SU-DHL-6 (cell line): ENCODE measurements around the gene LHPP.

ENCODE experiments used
- H2AFZ ChIP-seq: fragments of 200-600 bp; sonication (generic); 2 replicates; pipeline ENCODE4 v1.6.1; 2014; ENCODE audit warnings: low read depth, mild to moderate bottlenecking, moderate library complexity, mixed read lengths, antibody characterized with exemption, low read length; ENCODE audit not compliant: severe bottlenecking
- H3F3A ChIP-seq: fragments of 200-600 bp; shearing (Covaris generic); 2 replicates; pipeline ENCODE4 v1.6.0; 2016; ENCODE audit warnings: antibody characterized with exemption, mild to moderate bottlenecking; ENCODE audit not compliant: insufficient read depth
- H3K27ac ChIP-seq: fragments of 200-600 bp; sonication (generic); 2 replicates; pipeline ENCODE4 v1.5.1; 2016; ENCODE audit warnings: low read depth, mild to moderate bottlenecking, low read length, moderate library complexity, mixed read lengths
- H3K27me3 ChIP-seq: fragments of 200-600 bp; sonication (generic), shearing (Covaris generic); 2 replicates; pipeline ENCODE4 v1.6.0; 2014; ENCODE audit warnings: mild to moderate bottlenecking, low read length
- H3K36me3 ChIP-seq: fragments of 200-600 bp; sonication (generic); 2 replicates; pipeline ENCODE4 v1.6.1; 2014; ENCODE audit warnings: mild to moderate bottlenecking, low read length, mixed read lengths
- H3K4me2 ChIP-seq: fragments of 300-600, 200-600 bp; shearing (Covaris generic), sonication (generic); 2 replicates; pipeline ENCODE4 v1.6.0; 2014; ENCODE audit warnings: low read length, low read depth, mild to moderate bottlenecking; ENCODE audit not compliant: poor library complexity, severe bottlenecking
- H3K4me3 ChIP-seq: fragments of 200-600 bp; sonication (generic); 2 replicates; pipeline ENCODE4 v1.5.1; 2014; ENCODE audit warnings: antibody characterized with exemption, low read length, mild to moderate bottlenecking, mixed read lengths; ENCODE audit not compliant: insufficient read depth, poor library complexity, severe bottlenecking
- H3K79me2 ChIP-seq: fragments of 200-600 bp; sonication (generic); 2 replicates; pipeline ENCODE4 v1.6.1; 2014; ENCODE audit warnings: mild to moderate bottlenecking, low read length, moderate library complexity; ENCODE audit not compliant: insufficient read depth
- H3K9ac ChIP-seq: fragments of 200-600 bp; sonication (generic); 2 replicates; pipeline ENCODE4 v1.7.0; 2014; ENCODE audit warnings: mild to moderate bottlenecking, low read length
- H3K9me2 ChIP-seq: fragments of 200-600 bp; sonication (generic); replicated peaks from 2 replicates; pipeline ENCODE4 v1.6.1; 2014; ENCODE audit warnings: low read length; ENCODE audit not compliant: insufficient read depth
- H3K9me3 ChIP-seq: fragments of 200-600 bp; sonication (generic); 2 replicates; pipeline ENCODE4 v1.6.1; 2014; ENCODE audit warnings: low read length, mixed read lengths; ENCODE audit not compliant: insufficient read depth
- H4K20me1 ChIP-seq: fragments of 200-600 bp; sonication (generic); 2 replicates; pipeline ENCODE4 v1.6.1; 2014; ENCODE audit warnings: low read depth, mild to moderate bottlenecking, antibody characterized with exemption, low read length, moderate library complexity, mixed read lengths
- CTCF ChIP-seq: fragments of 200-600 bp; sonication (generic); IDR thresholded peaks from one replicate; pipeline ENCODE4 v1.5.1; 2017; ENCODE audit warnings: antibody characterized with exemption, mild to moderate bottlenecking, low read length, moderate library complexity; ENCODE audit not compliant: insufficient read depth, poor library complexity, severe bottlenecking
- EZH2phosphoT487 ChIP-seq: fragments of 200-600 bp; sonication (generic), shearing (Covaris generic); conservative IDR thresholded peaks from 2 replicates; pipeline ENCODE4 v1.6.1; 2018; ENCODE audit warnings: mild to moderate bottlenecking, antibody characterized with exemption, low read length, moderate library complexity, mixed read lengths

LHPP gene

GRCh38 chr10:124611738-124612137, 150.1 kb downstream of the LHPP start:
- Histone ChIP-seq H3K79me2 (no peaks in the 10 kb centered on the region), H3K4me3 (no peak overlapping the region), H2AFZ (no peak overlapping the region), H4K20me1 (no peaks in the 10 kb centered on the region), H3K9me3 (no peaks in the 10 kb centered on the region), H3K36me3 (no peaks in the 10 kb centered on the region), H3K9ac (peak overlapping the region; percentile 63), H3K27me3 (no peaks in the 10 kb centered on the region), H3K9me2 (no peaks in the 10 kb centered on the region), H3K4me2 (peak overlapping the region; percentile 72), H3K27ac (peak overlapping the region; percentile 99), H3F3A (peaks cover 52% of the 10 kb centered on the region)
- TF ChIP-seq CTCF, result no peak
- TF ChIP-seq EZH2phosphoT487, result no peak

GRCh38 chr10:124612611-124613498, 151.2 kb downstream of the LHPP start:
- H4K20me1 ChIP-seq, result no peaks in the 10 kb centered on the region
- no peaks in the 10 kb centered on the region; the same call in 1 of the 2 replicates for H3K79me2 ChIP-seq
- H3K9me3 ChIP-seq, result no peaks in the 10 kb centered on the region
- no peaks in the 10 kb centered on the region for H3K27me3 ChIP-seq
- H3F3A ChIP-seq, result peaks cover 53% of the 10 kb centered on the region
- TF ChIP-seq CTCF, result no peak
- TF ChIP-seq EZH2phosphoT487, result no peak
- H3K36me3 ChIP-seq, result no peaks in the 10 kb centered on the region
- no peaks in the 10 kb centered on the region for H3K9me2 ChIP-seq
- no peak overlapping the region for H3K4me3 ChIP-seq
- peak overlapping the region; percentile 99 for H3K27ac ChIP-seq
- H2AFZ ChIP-seq, result no peak overlapping the region
- H3K4me2 ChIP-seq, result peak overlapping the region; percentile 72
- H3K9ac ChIP-seq, result peak overlapping the region; percentile 63

- H3K79me2 ChIP-seq, result no peaks in the 10 kb centered on the region; the same call in 1 of the 2 replicates
- H3K9me3 ChIP-seq, result no peaks in the 10 kb centered on the region
- no peaks in the 10 kb centered on the region for H3K27me3 ChIP-seq
- H3K4me2 ChIP-seq, result peak overlapping the region; percentile 72
- no peak overlapping the region for H2AFZ ChIP-seq
- H3K9me2 ChIP-seq, result no peaks in the 10 kb centered on the region
- TF ChIP-seq EZH2phosphoT487, result no peak
- no peak for TF ChIP-seq CTCF
- peaks cover 61% of the 10 kb centered on the region for H3F3A ChIP-seq
- H4K20me1 ChIP-seq, result no peaks in the 10 kb centered on the region
- H3K9ac ChIP-seq, result peak overlapping the region; percentile 63
- H3K27ac ChIP-seq, result peak overlapping the region; percentile 99
- no peak overlapping the region for H3K4me3 ChIP-seq
- H3K36me3 ChIP-seq, result no peaks in the 10 kb centered on the region
Measured at GRCh38 chr10:124614003-124614659, 152.5 kb downstream of the LHPP start.
